HL-60/S4 (cell line): ENCODE data around the gene HCAR1.
"Not testable (repeated sequence)": the region's sequence is repeated elsewhere in the genome, so short reads cannot be mapped to it uniquely, and the experiment has no call there.

Source experiments
- in situ Hi-C: fragments of 300-500 bp; cut with MboI; formaldehyde crosslinking; loops from 2 replicates; pipeline ENCODE4 v1.14.3; 2022; ENCODE audit warnings: low sequenced_read_pairs

Gene HCAR1

GRCh38 chr12:122722387-122722786 lies 8.3 kb downstream of the HCAR1 start:
- in situ Hi-C loops: no loop called here

GRCh38 chr12:122721057-122721545 lies 9.5 kb downstream of the HCAR1 start:
- in situ Hi-C loops: no loop called here

- in situ Hi-C loops: not testable (repeated sequence)
Observed at GRCh38 chr12:122716658-122717057, 14.0 kb downstream of the HCAR1 start, which contains the start of gene HCAR3. Gene HCAR3 (minus strand): TSS chr12:122716811. CDS start chr12:122716737, 74 bp downstream.

GRCh38 chr12:122715211-122715610 lies 15.4 kb downstream of the HCAR1 start:
- in situ Hi-C loops: not testable (repeated sequence)

- in situ Hi-C loops: not testable (repeated sequence)
Observed at GRCh38 chr12:122713491-122714188, 17.0 kb downstream of the HCAR1 start.

- in situ Hi-C loops: not testable (repeated sequence)
Observed at GRCh38 chr12:122711266-122711665, 19.4 kb downstream of the HCAR1 start.

GRCh38 chr12:122710341-122710740 lies 20.3 kb downstream of the HCAR1 start:
- in situ Hi-C loops: not testable (repeated sequence)

- in situ Hi-C loops: not testable (repeated sequence)
Observed at GRCh38 chr12:122709287-122709686, 21.4 kb downstream of the HCAR1 start.

GRCh38 chr12:122703841-122704240 lies 26.8 kb downstream of the HCAR1 start:
- in situ Hi-C loops: not testable (repeated sequence)

GRCh38 chr12:122702890-122703611 lies 27.6 kb downstream of the HCAR1 start, which contains the start of gene HCAR2:
Gene HCAR2 (minus strand): TSS chr12:122703357. CDS start chr12:122703283, 74 bp downstream.
- in situ Hi-C loops: not testable (repeated sequence)

GRCh38 chr12:122701481-122701880 lies 29.2 kb downstream of the HCAR1 start:
- in situ Hi-C loops: not testable (repeated sequence)

- in situ Hi-C loops: not testable (repeated sequence)
Observed at GRCh38 chr12:122700038-122700710, 30.5 kb downstream of the HCAR1 start.

- in situ Hi-C loops: not testable (repeated sequence)
Observed at GRCh38 chr12:122696922-122697321, 33.7 kb downstream of the HCAR1 start.

GRCh38 chr12:122691566-122691965 lies 39.1 kb downstream of the HCAR1 start:
- in situ Hi-C loops: no loop called here

GRCh38 chr12:122688291-122688690 lies 42.4 kb downstream of the HCAR1 start:
- in situ Hi-C loops: no loop called here

- in situ Hi-C loops: no loop called here
Observed at GRCh38 chr12:122687086-122687485, 43.6 kb downstream of the HCAR1 start.

- in situ Hi-C loops: no loop called here
Observed at GRCh38 chr12:122686538-122686937, 44.1 kb downstream of the HCAR1 start.

GRCh38 chr12:122684297-122684813 lies 46.3 kb downstream of the HCAR1 start:
- in situ Hi-C loops: no loop called here

GRCh38 chr12:122681814-122682213 lies 48.8 kb downstream of the HCAR1 start:
- in situ Hi-C loops: no loop called here

GRCh38 chr12:122680989-122681388 lies 49.7 kb downstream of the HCAR1 start:
- in situ Hi-C loops: not testable (repeated sequence)

GRCh38 chr12:122676781-122677180 lies 53.9 kb downstream of the HCAR1 start:
- in situ Hi-C loops: not testable (repeated sequence)
